Fibroblast of the aortic adventitia (primary cell): ENCODE data around the gene PFKFB1. TPM values are rescaled to one million over a fixed set of nuclear protein-coding genes. Genes with fewer than 3 reads are reported as not detected.

ENCODE experiments used
- DNase-seq: peaks from one replicate; pipeline ENCODE4 v3.0.0-alpha.2; 2010; ENCODE audit warnings: low read depth
- H3K4me3 ChIP-seq: 2 replicates; pipeline ENCODE4 v1.5.1; 2011; ENCODE audit warnings: low read depth, mild to moderate bottlenecking, control low read depth, low read length, moderate library complexity
- total RNA-seq: library from RNA; depleted of rRNA; stranded (reverse); fragments of >200 nt; gene quantifications from 2 replicates; pipeline ENCODE4 v1.2.3, GENCODE V29; 2012; ENCODE audit warnings: low replicate concordance
- TF ChIP-seq, protein P1 (sequence below): IDR thresholded peaks from 2 replicates; pipeline ENCODE4 v1.5.1; 2011; ENCODE audit warnings: mild to moderate bottlenecking, low read length, control low read depth, inconsistent platforms; ENCODE audit not compliant: insufficient read depth

PFKFB1 gene
- total RNA-seq, 1 donor, result 0.09 TPM

DNA sequence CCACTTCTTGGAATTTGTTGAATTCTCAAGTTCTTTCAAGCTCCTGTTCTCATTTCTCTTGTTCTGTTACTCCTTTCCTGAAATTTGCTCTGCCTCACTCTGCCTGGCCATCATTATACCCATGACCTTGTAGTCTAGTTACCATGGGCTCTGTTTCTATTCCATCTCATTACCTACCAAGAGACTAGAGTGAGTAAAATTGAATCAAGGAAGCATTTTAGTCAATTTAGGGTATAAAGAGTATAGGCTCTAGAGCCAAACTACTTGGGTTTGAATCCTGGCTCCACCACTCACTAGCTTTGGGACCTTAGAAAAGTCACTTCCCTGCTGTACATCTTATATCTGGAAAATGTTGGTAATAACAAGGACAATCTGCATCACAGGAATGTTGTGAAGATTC is 34.6 kb upstream of the PFKFB1 start:
- TF ChIP-seq, protein P1, sequence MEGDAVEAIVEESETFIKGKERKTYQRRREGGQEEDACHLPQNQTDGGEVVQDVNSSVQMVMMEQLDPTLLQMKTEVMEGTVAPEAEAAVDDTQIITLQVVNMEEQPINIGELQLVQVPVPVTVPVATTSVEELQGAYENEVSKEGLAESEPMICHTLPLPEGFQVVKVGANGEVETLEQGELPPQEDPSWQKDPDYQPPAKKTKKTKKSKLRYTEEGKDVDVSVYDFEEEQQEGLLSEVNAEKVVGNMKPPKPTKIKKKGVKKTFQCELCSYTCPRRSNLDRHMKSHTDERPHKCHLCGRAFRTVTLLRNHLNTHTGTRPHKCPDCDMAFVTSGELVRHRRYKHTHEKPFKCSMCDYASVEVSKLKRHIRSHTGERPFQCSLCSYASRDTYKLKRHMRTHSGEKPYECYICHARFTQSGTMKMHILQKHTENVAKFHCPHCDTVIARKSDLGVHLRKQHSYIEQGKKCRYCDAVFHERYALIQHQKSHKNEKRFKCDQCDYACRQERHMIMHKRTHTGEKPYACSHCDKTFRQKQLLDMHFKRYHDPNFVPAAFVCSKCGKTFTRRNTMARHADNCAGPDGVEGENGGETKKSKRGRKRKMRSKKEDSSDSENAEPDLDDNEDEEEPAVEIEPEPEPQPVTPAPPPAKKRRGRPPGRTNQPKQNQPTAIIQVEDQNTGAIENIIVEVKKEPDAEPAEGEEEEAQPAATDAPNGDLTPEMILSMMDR, result no peak
- DNase-seq, result no peak
- no peak overlapping the region for H3K4me3 ChIP-seq

DNA sequence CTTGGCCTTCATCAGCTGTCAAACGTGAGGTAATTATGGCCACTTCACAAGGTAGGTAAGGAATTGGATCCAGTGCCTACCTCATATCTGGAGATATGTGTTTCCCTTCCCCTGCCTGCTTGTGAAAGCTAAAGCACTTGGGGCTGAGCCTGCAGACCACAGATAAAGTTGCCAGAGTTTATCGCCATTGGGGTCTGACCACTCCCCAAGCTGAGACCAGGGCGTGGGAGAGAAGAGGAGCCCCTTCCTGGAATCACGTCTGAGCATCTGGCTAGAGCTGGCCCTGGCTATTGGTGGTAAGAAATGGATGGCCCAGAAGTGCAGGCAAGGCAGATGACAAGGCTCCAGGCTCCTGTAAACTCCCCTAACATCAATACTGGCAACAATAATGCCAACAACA is 34.1 kb upstream of the PFKFB1 start:
- TF ChIP-seq, protein P1, result no peak
- no peak overlapping the region for H3K4me3 ChIP-seq
- no peak for DNase-seq

DNA sequence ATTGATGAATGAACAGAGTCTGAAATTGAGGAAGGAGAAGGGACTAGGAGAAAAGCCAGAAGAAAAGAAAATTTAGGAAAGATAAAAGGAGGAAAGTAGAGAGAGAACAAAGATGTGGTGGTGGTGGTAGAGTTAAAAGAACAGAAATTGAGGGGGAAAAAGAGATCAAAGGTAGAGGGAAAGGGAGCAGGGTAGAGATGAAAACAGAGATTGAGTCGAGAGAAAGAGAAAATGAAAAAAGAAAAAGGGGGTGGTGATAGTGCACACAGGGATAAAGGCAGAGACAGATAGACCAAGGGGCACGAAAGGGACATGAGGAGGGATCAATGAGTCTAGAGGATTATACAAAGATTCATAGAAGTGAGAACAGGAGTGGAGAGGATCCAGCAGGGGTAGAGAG is 32.9 kb upstream of the PFKFB1 start:
- no peak for DNase-seq
- TF ChIP-seq, protein P1, result no peak
- H3K4me3 ChIP-seq, result no peak overlapping the region

DNA sequence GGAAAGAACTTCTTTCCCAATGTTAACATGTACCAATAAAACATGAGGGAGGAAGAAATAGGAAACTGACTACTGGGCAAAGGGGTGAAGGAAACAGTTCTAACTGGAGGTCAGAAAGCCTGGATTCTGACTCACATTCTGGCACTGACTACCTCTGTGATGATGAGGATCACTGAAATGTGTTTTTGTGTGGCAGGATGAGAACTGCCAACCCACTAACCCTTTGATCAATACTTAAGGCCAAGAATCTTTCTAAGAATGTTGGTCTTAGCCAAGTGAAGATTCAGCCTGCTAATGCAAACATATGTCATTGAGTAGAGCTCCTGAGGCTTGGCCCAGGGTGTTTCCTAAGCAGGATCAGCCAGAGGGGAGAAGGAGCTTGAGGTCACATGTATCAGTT is 32.2 kb upstream of the PFKFB1 start:
- TF ChIP-seq, protein P1, result no peak
- no peak overlapping the region for H3K4me3 ChIP-seq
- peak; percentile 33 for DNase-seq

DNA sequence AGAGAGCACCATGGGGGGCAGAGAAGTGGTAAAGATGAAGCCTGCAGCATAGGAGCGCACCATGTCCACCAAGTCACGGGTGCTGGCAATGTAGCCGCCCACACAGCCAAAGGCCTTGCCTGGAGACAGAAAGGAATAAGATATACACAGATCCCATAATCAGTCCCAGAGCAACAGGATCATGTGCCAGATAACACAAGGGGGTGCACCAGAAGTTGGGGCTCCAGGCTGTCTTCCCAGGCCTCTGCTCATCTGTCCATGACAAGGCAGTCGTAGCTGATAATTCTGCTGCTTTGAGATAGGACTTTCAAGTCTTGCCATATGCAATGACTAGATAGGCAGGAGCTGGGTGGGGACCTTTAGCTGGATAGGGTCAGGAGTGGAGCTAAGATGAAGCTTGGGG is 20.9 kb upstream of the PFKFB1 start:
- no peak overlapping the region for H3K4me3 ChIP-seq
- TF ChIP-seq, protein P1, result no peak
- DNase-seq, result no peak

DNA sequence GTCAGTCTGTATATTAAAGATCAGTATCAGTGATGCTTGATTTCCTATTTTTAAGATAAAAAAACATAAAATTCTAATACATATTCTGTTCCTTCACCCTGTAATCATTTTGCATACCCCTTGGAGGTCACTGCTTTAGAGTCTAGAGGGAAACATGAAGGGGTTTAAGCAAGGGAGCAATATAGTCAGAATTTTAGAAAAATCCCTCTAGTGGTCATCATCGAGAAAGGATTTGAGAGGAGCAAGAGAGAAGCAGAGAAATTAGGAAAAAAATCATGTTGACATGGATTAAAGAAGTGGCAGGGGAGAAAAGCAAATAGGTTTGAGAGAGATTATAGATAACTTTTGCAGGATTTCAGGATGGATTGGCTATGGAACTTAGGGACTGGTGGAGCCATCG is 17.3 kb upstream of the PFKFB1 start:
- TF ChIP-seq, protein P1, result peak; percentile 51
- peak; percentile 10 for DNase-seq
- H3K4me3 ChIP-seq, result no peak overlapping the region

DNA sequence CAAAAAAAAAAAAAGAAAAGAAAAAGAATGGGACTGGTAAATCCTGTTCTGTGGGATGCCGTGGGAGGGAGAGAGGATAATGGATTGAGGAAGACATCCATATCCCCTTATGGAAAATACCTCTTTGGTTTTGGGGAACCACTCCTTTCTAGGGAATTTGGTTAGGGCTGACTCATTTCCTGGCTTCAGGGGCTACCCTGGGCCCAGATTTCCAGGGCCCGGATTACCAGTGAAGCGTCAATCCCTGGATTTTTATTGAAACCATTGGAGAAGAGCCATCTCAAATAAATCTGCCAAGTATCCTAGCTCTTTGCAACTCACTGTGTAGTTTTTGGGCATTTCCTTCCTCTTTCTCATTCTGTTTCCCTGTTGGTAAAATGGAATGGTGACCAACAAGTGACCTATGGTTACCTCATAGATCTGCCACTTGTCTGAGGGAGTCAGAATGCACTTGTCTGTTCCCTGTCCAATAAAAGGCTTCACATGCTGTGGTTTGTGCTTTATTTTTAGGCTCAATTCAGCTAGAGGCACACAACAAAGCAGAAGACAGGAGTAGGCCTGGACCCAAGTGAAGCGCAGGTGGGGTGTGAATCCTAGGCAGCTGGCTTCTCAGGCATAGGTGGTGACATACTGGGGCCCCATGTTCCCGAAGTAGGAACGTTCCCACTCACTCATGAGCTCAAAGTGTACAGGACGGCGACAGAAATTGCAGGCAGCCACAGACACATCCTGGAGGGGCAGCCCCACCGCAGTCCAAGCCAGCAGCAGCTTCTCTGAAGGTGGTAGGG is 14.8 kb upstream of the PFKFB1 start:
- TF ChIP-seq, protein P1, result no peak
- peak; percentile 60 for DNase-seq

More for the DNA sequence above, 14.8 kb upstream of the PFKFB1 start:
- H3K4me3 ChIP-seq, result no peak overlapping the region
